SH-SY5Y (cell line): ENCODE results near the gene ZNF48.

Source experiments
- GATA2 ChIP-seq: IDR thresholded peaks from 2 replicates; pipeline ENCODE4 v1.6.1; 2011; ENCODE audit warnings: mild to moderate bottlenecking, low read depth, low read length
- GATA3 ChIP-seq: IDR thresholded peaks from 2 replicates; pipeline ENCODE4 v1.6.1; 2011; ENCODE audit warnings: low read depth, mild to moderate bottlenecking, low read length, moderate library complexity

DNA sequence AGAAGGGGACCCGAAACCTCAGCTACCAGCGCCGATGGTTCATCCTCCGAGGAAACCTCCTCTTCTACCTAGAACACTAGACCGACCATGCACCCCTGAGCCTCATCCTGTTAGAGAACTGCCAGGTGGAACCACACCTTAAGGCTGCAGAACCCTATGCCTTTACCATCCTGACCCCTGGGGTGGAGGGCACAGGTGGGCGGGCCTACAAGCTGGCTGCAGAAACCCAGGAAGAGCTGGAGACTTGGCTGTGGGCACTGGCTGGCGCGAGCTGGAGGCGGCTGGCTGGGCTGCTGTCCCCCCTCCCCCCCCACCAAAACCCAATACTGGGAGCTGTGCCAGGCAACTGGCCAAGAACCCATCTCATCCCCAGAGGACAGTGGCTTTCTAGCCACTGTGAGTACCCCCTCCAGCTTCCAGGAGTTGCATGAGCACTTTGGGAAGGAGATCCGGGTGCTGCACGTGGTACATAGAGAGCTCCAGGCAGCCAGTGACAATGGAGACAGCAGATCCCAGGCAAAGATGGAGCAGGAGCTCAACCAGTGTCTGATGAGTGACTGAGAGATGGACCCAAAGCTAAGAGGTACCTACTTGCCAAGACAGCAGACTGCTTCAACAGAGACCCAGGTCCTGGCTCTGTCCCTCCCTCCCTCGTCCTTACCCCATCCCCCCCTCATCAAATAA is 38.7 kb upstream of the ZNF48 start:
- TF ChIP-seq GATA2, result no peak
- TF ChIP-seq GATA3, result no peak
